ENCODE measurements around the gene ACTRT2.

ACTRT2 gene

DNA sequence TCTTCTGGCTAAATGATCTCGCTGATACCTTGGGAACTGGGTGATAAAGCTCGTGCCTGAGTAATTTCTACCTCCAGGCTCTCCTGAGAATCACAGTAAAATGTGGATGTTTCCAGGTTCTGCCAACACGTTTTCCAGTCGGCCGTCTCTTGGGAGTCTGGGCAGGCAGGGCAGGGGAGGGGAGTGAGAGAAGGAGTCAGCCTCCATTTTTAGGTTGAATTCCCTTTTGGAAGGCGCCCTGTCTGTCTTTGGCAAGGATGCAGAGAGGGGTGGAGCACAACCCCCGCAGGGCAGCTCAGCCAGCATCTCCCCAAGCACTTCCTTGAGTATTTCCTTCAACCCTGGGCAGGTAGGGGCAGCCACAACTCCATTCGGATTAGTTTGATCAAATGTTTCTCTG is 15.5 kb upstream of the ACTRT2 start:
- H3K36me3 ChIP-seq (ENCODE audit: low read depth), result no peaks in the 10 kb centered on the region
- TF ChIP-seq, protein P1, sequence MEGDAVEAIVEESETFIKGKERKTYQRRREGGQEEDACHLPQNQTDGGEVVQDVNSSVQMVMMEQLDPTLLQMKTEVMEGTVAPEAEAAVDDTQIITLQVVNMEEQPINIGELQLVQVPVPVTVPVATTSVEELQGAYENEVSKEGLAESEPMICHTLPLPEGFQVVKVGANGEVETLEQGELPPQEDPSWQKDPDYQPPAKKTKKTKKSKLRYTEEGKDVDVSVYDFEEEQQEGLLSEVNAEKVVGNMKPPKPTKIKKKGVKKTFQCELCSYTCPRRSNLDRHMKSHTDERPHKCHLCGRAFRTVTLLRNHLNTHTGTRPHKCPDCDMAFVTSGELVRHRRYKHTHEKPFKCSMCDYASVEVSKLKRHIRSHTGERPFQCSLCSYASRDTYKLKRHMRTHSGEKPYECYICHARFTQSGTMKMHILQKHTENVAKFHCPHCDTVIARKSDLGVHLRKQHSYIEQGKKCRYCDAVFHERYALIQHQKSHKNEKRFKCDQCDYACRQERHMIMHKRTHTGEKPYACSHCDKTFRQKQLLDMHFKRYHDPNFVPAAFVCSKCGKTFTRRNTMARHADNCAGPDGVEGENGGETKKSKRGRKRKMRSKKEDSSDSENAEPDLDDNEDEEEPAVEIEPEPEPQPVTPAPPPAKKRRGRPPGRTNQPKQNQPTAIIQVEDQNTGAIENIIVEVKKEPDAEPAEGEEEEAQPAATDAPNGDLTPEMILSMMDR (IDR thresholded peaks at IDR 0.05; ENCODE audit: poor library complexity, severe bottlenecking), result no peak
- DNase-seq (ENCODE audit: low spot score), result peak; percentile 11
- ATAC-seq (ENCODE audit: low read depth), result no peak
- H3K27ac ChIP-seq (ENCODE audit: poor library complexity, severe bottlenecking), result no peak overlapping the region
- H3K4me3 ChIP-seq (ENCODE audit: severe bottlenecking), result no peak overlapping the region
- no peaks in the 10 kb centered on the region for H3K9me3 ChIP-seq (ENCODE audit: severe bottlenecking)
- H3K27me3 ChIP-seq (ENCODE audit: insufficient read depth, poor library complexity, severe bottlenecking), result no peaks in the 10 kb centered on the region
- no peaks in the 10 kb centered on the region for H3K4me1 ChIP-seq (ENCODE audit: insufficient read depth, poor library complexity, severe bottlenecking)

DNA sequence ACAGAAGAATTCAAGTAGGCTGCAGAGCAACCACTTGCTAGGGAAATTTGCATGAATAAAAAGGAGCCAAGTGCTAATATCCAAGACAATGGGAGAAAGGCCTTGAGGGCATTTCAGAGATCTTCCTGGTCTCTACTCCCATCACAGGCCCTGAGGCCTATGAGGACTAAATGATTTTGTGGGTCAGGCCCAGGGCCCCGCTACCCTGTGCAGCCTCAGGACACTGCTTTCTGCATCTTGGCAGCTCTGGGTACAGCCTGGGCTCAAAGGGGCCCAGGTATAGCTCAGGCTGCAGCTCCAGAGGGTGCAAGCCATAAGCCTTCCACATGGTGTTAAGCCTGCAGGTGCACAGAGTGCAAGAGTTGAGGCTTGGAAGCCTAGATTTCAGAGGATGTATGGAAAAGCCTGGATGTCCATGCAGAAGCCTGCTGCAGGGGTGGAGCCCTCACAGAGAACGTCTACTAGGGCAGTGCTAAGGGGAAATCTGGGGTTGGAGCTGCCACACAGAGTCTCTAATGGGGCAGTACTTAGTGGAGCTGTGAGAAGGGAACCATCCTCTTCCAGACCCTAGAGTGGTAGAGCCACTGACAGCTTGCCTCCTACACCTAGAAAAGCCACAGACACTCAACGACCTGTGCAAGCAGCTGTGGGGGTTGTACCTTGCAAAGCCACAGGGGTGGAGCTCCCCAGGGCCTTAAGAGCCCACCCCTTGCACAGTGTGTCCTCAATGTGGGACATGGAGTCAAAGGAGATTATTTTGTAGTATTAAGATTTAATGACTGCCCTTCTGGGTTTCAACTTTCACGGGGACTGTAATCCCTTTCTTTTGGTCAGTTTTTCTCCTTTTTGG is 13.7 kb upstream of the ACTRT2 start:
- Histone ChIP-seq H3K9me3 (ENCODE audit: severe bottlenecking) (no peaks in the 10 kb centered on the region), H3K27me3 (ENCODE audit: insufficient read depth, poor library complexity, severe bottlenecking) (peaks cover 5% of the 10 kb centered on the region), H3K4me1 (ENCODE audit: insufficient read depth, poor library complexity, severe bottlenecking) (no peaks in the 10 kb centered on the region), H3K4me3 (ENCODE audit: severe bottlenecking) (no peak overlapping the region), H3K27ac (ENCODE audit: poor library complexity, severe bottlenecking) (no peak overlapping the region), H3K36me3 (ENCODE audit: low read depth) (no peaks in the 10 kb centered on the region)
- TF ChIP-seq, protein P1 (IDR thresholded peaks at IDR 0.05; ENCODE audit: poor library complexity, severe bottlenecking), result no peak
- no peak for ATAC-seq (ENCODE audit: low read depth)
- peak; percentile 11 for DNase-seq (ENCODE audit: low spot score)

DNA sequence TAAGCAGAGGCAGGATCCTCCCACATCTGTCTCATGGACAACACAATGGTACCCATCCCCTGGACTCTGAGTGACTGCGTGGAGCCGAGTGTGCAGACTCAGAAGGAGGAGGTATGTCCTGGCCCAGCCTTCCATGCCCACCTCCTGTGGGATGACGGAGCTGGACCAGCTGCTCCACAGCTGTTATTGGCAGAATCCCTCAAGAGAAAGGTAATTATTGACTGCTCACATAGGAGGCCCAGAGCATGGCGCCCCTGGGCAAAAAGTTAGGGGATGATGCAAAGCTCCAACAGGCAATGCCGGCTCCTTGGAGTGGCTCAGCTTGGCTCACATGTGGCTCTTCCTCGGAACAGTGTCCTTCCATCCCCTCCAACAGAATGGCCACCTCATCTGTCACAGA is 12.2 kb upstream of the ACTRT2 start:
- Histone ChIP-seq H3K4me1 (ENCODE audit: insufficient read depth, poor library complexity, severe bottlenecking) (no peaks in the 10 kb centered on the region), H3K27me3 (ENCODE audit: insufficient read depth, poor library complexity, severe bottlenecking) (peaks cover 5% of the 10 kb centered on the region), H3K27ac (ENCODE audit: poor library complexity, severe bottlenecking) (no peak overlapping the region), H3K4me3 (ENCODE audit: severe bottlenecking) (no peak overlapping the region), H3K36me3 (ENCODE audit: low read depth) (no peaks in the 10 kb centered on the region), H3K9me3 (ENCODE audit: severe bottlenecking) (no peaks in the 10 kb centered on the region)
- DNase-seq (ENCODE audit: low spot score) (peak; percentile 22), ATAC-seq (ENCODE audit: low read depth) (no peak)
- TF ChIP-seq, protein P1 (IDR thresholded peaks at IDR 0.05; ENCODE audit: poor library complexity, severe bottlenecking), result no peak

DNA sequence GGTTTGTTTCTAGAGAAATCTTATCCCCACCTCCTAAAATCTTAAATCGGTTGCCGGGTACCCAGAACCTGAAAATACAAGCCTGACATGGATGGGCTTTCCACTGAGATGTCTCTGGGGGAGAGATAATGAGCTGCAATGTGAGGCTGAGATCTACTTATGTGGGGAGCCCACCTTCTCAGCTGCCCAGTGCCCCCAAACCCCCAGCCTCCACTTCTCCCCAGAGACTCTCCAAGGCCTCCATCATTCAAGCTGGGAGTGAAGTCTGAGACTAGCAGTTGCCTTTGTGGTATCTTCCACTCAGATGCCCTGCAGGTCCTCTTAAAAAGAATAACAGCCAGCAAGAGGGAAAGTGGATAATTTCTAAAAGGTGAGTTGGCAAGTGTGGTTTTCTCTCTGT is 11.7 kb upstream of the ACTRT2 start:
- ATAC-seq (ENCODE audit: low read depth), result no peak
- no peaks in the 10 kb centered on the region for H3K9me3 ChIP-seq (ENCODE audit: severe bottlenecking)

More for the DNA sequence above, 11.7 kb upstream of the ACTRT2 start:
- H3K36me3 ChIP-seq (ENCODE audit: low read depth), result no peaks in the 10 kb centered on the region
- H3K27me3 ChIP-seq (ENCODE audit: insufficient read depth, poor library complexity, severe bottlenecking), result peaks cover 5% of the 10 kb centered on the region
- H3K27ac ChIP-seq (ENCODE audit: poor library complexity, severe bottlenecking), result no peak overlapping the region
- H3K4me3 ChIP-seq (ENCODE audit: severe bottlenecking), result no peak overlapping the region
- peak; percentile 4 for DNase-seq (ENCODE audit: low spot score)
- TF ChIP-seq, protein P1 (IDR thresholded peaks at IDR 0.05; ENCODE audit: poor library complexity, severe bottlenecking), result no peak
- H3K4me1 ChIP-seq (ENCODE audit: insufficient read depth, poor library complexity, severe bottlenecking), result no peaks in the 10 kb centered on the region
